ENCODE measurements around the gene CDK18.

The CDK18 gene

GRCh38 chr1:205528887-205529825 is 24.7 kb downstream of the CDK18 start:
- Mint-ChIP-seq H3K27ac (no peak overlapping the region), H3K4me3 (peak overlapping the region; percentile 51), H3K4me1 (ENCODE audit: low read depth) (peaks cover 4% of the 10 kb centered on the region), H3K9me3 (no peaks in the 10 kb centered on the region), H3K27me3 (ENCODE audit: low read depth) (no peaks in the 10 kb centered on the region), H3K36me3 (ENCODE audit: low read depth) (no peaks in the 10 kb centered on the region)
- DNase-seq (ENCODE audit: low spot score), result peak; percentile 73

GRCh38 chr1:205530116-205530515 is 25.6 kb downstream of the CDK18 start:
- H3K27me3 Mint-ChIP-seq (ENCODE audit: low read depth), result no peaks in the 10 kb centered on the region
- H3K36me3 Mint-ChIP-seq (ENCODE audit: low read depth), result no peaks in the 10 kb centered on the region
- no peak overlapping the region for H3K27ac Mint-ChIP-seq
- peaks cover 4% of the 10 kb centered on the region for H3K4me1 Mint-ChIP-seq (ENCODE audit: low read depth)
- no peak for DNase-seq (ENCODE audit: low spot score)
- no peaks in the 10 kb centered on the region for H3K9me3 Mint-ChIP-seq
- H3K4me3 Mint-ChIP-seq, result no peak overlapping the region

GRCh38 chr1:205531191-205532025 is 26.9 kb downstream of the CDK18 start:
- H3K27me3 Mint-ChIP-seq (ENCODE audit: low read depth), result no peaks in the 10 kb centered on the region

GRCh38 chr1:205532026-205532898 is 27.8 kb downstream of the CDK18 start:
- Mint-ChIP-seq H3K27me3 (ENCODE audit: low read depth) (no peaks in the 10 kb centered on the region), H3K27ac (no peak overlapping the region), H3K36me3 (ENCODE audit: low read depth) (no peaks in the 10 kb centered on the region), H3K4me3 (no peak overlapping the region), H3K4me1 (ENCODE audit: low read depth) (peaks cover 10% of the 10 kb centered on the region), H3K9me3 (no peaks in the 10 kb centered on the region)
- no peak for DNase-seq (ENCODE audit: low spot score)

More at GRCh38 chr1:205531191-205532025, 26.9 kb downstream of the CDK18 start:
- H3K36me3 Mint-ChIP-seq (ENCODE audit: low read depth), result no peaks in the 10 kb centered on the region
- DNase-seq (ENCODE audit: low spot score), result no peak
- H3K9me3 Mint-ChIP-seq, result no peaks in the 10 kb centered on the region
- H3K4me1 Mint-ChIP-seq (ENCODE audit: low read depth), result peaks cover 4% of the 10 kb centered on the region
- no peak overlapping the region for H3K4me3 Mint-ChIP-seq
- H3K27ac Mint-ChIP-seq, result no peak overlapping the region

- Mint-ChIP-seq H3K9me3 (no peaks in the 10 kb centered on the region), H3K4me1 (ENCODE audit: low read depth) (peaks cover 11% of the 10 kb centered on the region), H3K27ac (no peak overlapping the region), H3K27me3 (ENCODE audit: low read depth) (no peaks in the 10 kb centered on the region), H3K4me3 (no peak overlapping the region), H3K36me3 (ENCODE audit: low read depth) (no peaks in the 10 kb centered on the region)
- no peak for DNase-seq (ENCODE audit: low spot score)
Measured at GRCh38 chr1:205532996-205533735, 28.7 kb downstream of the CDK18 start.

- Mint-ChIP-seq H3K4me3 (no peak overlapping the region), H3K27ac (no peak overlapping the region)
Measured at GRCh38 chr1:205533748-205534443, 29.4 kb downstream of the CDK18 start.

GRCh38 chr1:205534444-205534985 is 30.0 kb downstream of the CDK18 start:
- no peak overlapping the region for H3K4me3 Mint-ChIP-seq
- H3K9me3 Mint-ChIP-seq, result no peaks in the 10 kb centered on the region

More at GRCh38 chr1:205533748-205534443, 29.4 kb downstream of the CDK18 start:
- Mint-ChIP-seq H3K9me3 (no peaks in the 10 kb centered on the region), H3K27me3 (ENCODE audit: low read depth) (peaks cover 3% of the 10 kb centered on the region), H3K4me1 (ENCODE audit: low read depth) (peaks cover 11% of the 10 kb centered on the region), H3K36me3 (ENCODE audit: low read depth) (no peaks in the 10 kb centered on the region)
- no peak for DNase-seq (ENCODE audit: low spot score)

GRCh38 chr1:205535096-205535495 is 30.6 kb downstream of the CDK18 start:
- Mint-ChIP-seq H3K27me3 (ENCODE audit: low read depth) (peaks cover 8% of the 10 kb centered on the region), H3K27ac (no peak overlapping the region), H3K4me1 (ENCODE audit: low read depth) (peaks cover 7% of the 10 kb centered on the region), H3K9me3 (no peaks in the 10 kb centered on the region), H3K4me3 (no peak overlapping the region), H3K36me3 (ENCODE audit: low read depth) (no peaks in the 10 kb centered on the region)
- DNase-seq (ENCODE audit: low spot score), result no peak

More at GRCh38 chr1:205534444-205534985, 30.0 kb downstream of the CDK18 start:
- peaks cover 8% of the 10 kb centered on the region for H3K4me1 Mint-ChIP-seq (ENCODE audit: low read depth)
- H3K36me3 Mint-ChIP-seq (ENCODE audit: low read depth), result no peaks in the 10 kb centered on the region
- no peak overlapping the region for H3K27ac Mint-ChIP-seq
- DNase-seq (ENCODE audit: low spot score), result no peak
- H3K27me3 Mint-ChIP-seq (ENCODE audit: low read depth), result peaks cover 8% of the 10 kb centered on the region

GRCh38 chr1:205535866-205536758 is 31.6 kb downstream of the CDK18 start:
- no peak for DNase-seq (ENCODE audit: low spot score)
- peaks cover 11% of the 10 kb centered on the region for H3K27me3 Mint-ChIP-seq (ENCODE audit: low read depth)
- no peak overlapping the region for H3K4me3 Mint-ChIP-seq
- H3K4me1 Mint-ChIP-seq (ENCODE audit: low read depth), result peaks cover 7% of the 10 kb centered on the region
- H3K36me3 Mint-ChIP-seq (ENCODE audit: low read depth), result no peaks in the 10 kb centered on the region
- H3K27ac Mint-ChIP-seq, result no peak overlapping the region
- H3K9me3 Mint-ChIP-seq, result no peaks in the 10 kb centered on the region

GRCh38 chr1:205536759-205537361 is 32.4 kb downstream of the CDK18 start:
- no peak for DNase-seq (ENCODE audit: low spot score)
- no peaks in the 10 kb centered on the region for H3K36me3 Mint-ChIP-seq (ENCODE audit: low read depth)
- H3K4me3 Mint-ChIP-seq, result no peak overlapping the region
- no peaks in the 10 kb centered on the region for H3K9me3 Mint-ChIP-seq
- no peak overlapping the region for H3K27ac Mint-ChIP-seq
- peaks cover 7% of the 10 kb centered on the region for H3K4me1 Mint-ChIP-seq (ENCODE audit: low read depth)
- H3K27me3 Mint-ChIP-seq (ENCODE audit: low read depth), result peaks cover 17% of the 10 kb centered on the region

GRCh38 chr1:205537386-205538018 is 33.0 kb downstream of the CDK18 start:
- no peaks in the 10 kb centered on the region for H3K9me3 Mint-ChIP-seq
- H3K27me3 Mint-ChIP-seq (ENCODE audit: low read depth), result peaks cover 22% of the 10 kb centered on the region
- no peak overlapping the region for H3K4me3 Mint-ChIP-seq
- H3K27ac Mint-ChIP-seq, result no peak overlapping the region
- peaks cover 7% of the 10 kb centered on the region for H3K4me1 Mint-ChIP-seq (ENCODE audit: low read depth)
- DNase-seq (ENCODE audit: low spot score), result no peak
- no peaks in the 10 kb centered on the region for H3K36me3 Mint-ChIP-seq (ENCODE audit: low read depth)
